Activated CD4-positive, alpha-beta T cell treated with anti-CD3 and anti-CD28 coated beads, Interleukin-2, amount 50 U/mL, for 16 hours (primary cell): Measurements from ENCODE around the gene EDEM1.
"Not testable (repeated sequence)": the region's sequence is repeated elsewhere in the genome, so short reads cannot be mapped to it uniquely, and the experiment has no call there.

Experiments
- DNase-seq: peaks from one replicate; pipeline ENCODE4 v3.0.0-alpha.2; 2020

Gene EDEM1

DNA sequence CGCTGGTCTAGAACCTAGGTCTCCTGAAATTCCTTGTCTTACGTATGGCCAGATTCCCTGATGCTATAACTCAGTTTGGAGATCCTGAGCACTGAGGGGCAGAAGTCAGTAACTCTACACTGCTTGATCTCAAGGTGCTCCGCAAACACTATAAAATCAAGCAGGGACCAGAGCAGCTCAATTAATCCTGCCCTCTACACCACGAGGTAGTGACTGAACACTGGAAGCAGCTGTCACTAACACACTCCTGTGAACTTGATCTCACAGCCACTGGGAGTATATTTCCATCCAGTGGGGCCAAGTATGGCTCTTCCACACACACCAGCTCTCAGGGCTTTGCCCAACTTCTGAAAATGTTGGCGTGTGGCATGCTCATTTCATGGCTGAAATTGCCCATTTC lies 51.0 kb downstream of the EDEM1 start:
- DNase-seq: no peak

DNA sequence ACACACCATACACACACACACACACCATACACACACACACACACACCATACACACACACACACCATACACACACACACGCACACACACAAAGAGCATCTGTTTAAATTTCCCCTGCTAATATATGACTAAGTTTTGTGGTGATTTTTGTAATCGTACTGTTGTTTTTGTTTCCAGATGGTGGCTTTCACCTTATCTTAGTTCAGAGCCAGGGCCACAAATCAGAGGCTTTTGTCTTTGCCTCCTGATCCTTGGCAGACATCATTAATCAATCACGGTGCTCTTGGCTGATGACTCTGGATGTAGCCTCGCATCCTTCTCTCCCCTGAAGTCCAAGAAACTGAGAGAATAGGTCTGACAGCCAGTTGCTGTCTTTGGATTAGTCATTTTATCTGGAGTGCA lies 52.1 kb downstream of the EDEM1 start:
- no peak for DNase-seq

DNA sequence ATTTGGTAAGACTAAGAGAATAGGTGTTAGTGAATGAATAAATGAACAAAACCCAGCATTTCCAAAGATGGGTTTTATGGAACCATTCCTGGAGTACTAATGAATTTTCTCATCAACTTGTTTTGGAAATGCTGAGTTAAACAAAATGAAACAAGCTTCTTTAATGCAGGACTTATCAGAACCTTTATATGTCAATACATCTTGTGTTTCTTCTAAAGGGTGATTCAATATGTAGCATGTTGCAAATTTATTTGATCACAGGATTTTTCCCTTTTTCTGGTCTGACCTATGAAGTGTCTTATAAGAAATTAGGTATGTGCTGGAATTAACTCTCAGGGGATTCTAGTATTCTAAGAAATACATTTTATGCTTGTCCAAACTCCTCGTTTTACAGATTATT lies 53.2 kb downstream of the EDEM1 start:
- DNase-seq: no peak

DNA sequence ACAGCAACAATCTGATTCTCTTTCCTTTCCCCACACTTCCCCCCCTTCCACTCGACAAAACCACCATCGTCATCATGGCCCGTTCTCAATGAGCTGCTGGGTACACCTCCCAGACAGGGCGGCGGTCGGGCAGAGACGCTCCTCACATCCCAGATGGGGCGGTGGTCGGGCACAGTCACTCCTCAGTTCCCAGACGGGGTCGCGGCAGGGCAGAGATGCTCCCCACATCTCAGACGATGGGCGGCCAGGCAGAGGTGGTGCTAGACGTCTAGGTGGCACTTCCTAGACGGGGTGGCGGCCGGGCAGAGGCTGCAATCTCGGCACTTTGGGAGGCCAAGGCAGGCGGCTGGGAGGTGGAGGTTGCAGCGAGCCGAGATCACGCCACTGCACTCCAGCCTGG lies 55.3 kb downstream of the EDEM1 start:
- DNase-seq: not testable (repeated sequence)

DNA sequence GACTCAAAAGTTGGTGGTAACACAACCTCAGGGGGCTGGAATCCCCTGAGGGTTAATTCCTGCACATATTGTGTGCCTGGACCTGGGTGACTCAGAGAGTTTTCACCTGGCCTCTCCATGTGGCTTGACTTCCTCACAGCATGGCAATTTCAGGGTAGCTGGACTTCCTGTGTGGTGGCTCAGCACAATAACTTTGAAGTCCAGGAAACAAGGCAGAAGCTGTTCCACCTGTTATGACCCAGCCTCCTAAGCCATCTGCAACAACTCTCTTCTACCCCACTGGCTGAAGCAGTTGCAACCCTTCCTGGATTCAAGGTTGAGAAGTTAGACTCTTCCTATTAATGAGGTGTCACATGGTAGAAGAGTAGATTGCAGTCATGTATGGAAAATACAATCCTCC lies 58.4 kb downstream of the EDEM1 start:
- DNase-seq: no peak

DNA sequence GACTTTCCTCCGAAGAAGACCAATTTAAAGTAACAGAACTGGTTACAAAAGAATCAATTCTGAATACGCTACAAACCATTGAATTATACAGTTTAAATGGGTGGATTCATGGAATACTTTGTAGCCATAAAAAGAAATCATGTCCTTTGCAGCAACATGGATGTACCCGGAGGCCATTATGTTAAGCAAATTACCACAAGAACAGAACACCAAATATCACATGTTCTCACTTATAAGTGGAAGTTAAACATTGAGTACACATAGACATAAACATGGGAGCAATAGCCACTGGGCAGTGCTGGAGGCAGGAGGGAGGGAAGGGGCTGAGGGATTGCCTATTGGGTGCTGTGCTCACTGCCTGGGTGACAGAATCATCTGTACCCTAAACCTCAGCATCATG lies 61.3 kb downstream of the EDEM1 start:
- no peak for DNase-seq

DNA sequence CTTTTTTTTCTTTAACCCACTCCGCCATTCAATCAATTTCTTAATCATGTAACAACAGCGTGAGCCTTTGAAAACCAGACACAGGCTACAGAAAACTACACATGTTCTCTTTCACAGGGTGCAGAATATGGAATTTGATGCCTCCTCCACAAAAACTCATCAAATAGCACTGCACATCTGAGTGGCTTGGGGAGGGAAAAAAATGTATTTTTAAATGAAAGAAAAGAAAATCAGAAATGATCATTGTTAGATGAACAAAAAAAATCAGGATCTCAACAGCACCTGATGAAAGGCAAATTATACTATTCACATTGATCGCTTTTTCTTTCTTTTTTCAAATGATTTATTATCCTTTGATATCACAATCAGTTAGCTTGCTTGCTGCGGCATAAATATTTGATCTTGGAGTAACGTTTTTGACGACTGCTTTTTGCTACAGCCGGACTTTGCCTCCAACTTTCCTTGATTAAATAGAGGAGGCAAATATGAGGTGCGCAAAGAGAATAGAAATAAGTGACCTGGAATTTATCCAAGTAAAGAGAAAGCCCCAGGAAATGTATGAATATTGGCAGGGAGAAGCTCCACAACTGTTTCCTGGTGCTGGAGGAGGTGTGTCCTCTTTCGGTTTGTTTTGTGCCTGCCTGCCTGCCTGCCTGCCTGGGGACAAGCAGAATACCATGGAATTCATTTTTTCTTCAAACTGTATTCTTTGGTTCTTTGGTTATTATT lies 63.1 kb downstream of the EDEM1 start:
- DNase-seq: no peak

DNA sequence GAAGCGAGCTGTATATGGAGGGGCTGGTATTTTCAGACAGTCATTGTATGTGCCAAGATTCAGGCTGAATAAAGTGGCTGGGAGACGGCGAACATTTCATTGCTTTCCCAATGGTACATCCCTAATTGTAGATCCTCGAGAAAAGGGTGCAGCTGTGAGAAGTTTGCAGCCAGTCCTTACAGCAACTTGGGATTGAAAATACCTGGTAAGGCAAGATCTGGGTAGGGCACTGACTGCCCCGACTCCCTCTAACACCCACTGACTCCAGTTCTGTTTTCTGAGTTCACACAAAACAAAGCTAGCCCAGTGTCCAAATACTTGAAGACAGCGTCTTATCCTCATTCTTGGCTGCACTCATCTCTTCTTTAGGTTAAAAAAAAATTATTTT lies 63.7 kb downstream of the EDEM1 start:
- no peak for DNase-seq

DNA sequence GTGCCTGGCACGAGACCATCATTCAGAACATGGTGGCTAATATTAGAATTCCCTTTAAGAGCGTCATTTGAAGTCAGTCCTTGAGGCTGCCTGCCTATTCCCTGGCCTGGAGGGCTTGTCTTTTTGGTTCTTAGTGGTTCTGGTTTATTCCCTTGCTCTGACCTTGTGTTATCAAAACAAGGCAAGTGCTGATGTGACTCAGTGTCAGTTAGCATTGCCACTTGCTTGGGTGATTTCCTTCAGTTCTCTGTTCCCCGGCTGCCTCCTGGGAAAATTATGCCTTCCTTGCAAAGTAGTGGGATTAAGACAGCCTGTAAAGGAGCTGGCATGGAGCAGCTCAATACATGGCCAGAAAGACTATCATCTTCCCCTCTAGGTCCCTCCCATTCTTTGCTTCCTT lies 64.6 kb downstream of the EDEM1 start:
- no peak for DNase-seq

DNA sequence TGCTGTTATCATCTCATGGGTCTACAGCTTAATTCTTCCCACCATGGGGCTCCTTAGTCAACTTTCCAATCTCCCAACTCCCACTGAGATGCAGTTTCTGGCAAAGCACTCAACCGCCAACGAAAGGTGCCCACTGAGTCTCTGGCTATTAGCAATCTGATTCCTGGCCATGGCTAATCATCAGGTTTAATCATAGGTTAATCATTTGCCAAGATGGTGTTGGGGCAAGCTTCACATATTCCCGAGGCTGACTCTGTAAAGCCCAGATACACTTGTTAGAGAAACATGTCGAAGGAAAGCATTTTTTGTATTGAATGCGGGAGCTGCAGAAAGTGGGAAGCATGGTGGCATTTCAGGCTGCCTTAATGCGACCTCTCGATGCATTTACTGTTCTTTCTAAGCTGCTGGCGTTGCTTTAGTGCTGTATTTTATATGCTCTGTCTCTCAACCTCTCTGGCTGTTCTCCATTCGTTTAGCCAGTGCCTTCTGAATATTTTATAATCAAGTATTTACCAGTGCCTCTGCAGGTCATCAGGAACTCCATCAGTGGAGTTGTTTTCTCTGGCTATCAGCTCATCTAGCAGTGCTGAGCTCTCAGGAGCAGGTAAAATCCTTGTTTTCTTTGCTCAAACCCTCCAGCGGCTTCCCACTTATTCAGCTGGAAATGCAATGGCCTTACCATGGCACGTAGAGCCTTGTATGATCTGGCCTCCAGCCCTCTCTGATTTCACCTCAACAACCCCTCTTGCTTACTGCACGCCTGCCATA lies 67.0 kb downstream of the EDEM1 start:
- DNase-seq: no peak

DNA sequence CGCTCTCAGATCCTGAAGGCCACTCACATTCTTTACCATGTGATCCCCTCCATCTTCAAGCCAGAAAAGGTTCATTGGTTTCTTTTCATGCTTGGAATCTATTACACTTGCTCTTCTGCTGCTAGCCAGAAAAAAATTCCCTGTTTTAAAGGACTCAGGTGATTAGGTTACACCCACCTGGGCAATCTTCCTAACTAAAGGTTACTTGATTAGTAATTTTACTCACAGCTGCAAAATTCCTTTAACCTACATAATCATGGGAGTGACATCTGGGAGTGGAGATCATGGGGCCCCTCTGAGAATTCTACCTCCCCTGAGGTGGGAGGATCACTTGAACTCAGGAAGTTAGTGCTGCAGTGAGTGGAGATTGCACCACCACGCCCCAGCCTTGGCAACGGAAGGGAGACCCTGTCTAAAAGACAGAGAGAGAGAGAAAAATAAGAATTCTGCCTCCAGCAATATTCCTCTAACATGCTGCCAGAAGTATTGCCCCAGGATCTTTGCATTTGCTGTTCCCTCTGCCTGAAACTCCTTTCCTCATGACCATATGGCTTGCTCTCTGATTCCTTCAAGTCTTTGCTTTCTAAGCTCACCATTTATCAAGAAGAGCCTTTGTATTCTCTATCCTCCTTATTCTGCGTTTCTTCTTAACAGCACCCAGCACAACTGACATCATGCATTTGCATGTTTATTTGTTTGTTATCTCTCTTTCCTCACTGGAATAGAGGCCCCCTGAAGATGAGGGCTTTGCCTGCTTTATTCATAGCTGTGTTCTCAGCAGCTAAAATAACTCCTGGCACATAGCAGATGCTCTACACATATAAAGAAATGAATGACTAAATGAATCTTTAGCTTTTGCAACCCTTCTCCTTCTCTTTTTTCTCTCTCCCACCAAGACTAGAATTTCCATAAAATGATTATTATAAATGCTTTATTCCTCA lies 68.2 kb downstream of the EDEM1 start:
- DNase-seq: no peak

DNA sequence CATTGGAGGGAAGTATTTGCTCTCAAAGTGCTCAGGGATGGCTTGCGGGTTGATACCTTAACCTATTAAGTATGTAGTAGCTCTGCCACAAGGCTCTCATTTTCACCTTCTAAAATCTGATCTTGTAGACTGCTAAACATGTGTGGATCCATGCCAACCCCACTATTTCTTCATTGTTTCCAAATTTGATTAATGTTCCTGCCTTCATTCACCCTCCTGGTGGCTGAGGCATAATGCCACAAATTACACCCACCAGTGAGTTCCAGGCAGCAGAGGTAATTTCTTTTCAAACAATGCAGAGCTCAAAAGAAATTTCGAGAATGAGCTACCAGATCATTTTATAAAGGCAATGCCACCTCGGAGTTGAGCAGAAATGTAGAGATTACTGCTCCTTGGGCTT lies 71.0 kb downstream of the EDEM1 start:
- DNase-seq: no peak

DNA sequence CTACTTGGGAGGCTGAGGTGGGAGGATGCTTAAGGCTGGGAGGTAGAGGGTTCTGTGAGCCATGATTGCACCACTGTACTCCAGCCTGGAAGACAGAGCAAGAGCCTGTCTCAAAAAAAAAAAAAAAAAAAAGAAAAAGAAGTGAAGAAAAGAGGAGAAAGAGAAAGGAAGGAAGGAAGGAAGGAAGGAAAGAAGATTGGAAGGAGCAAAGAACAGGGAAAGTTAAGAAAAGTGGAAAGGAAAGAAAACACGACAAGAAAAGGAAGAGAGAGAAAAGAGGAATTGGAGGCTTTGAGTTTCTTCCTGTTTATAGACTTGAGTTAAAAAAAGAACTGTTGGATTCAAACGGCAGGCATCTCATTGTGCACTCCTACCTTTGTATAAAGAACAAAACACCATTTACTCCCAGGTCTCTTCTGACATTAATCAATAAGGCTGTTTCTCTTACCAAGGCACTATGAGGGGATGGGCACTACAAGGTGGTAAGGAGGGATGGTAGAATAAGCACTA lies 73.5 kb downstream of the EDEM1 start:
- DNase-seq: no peak

DNA sequence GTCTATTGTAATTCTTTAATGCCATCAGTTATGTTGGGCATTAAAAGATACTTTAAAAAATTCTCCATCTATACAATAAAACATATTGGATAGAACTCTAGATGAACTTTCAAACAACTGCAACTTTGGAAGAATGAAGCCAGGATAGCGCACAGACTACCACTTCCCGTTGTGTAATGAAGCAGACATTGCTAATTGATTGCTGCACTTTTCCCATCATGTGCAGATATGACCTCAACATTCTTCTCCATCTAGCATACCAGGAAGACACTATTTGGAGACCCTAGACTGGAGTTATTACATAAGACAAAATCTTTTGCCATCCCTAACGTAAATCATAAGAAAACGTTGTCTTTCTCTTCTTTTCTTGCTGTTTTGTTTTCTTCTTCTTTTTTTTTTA lies 75.0 kb downstream of the EDEM1 start:
- DNase-seq: no peak

DNA sequence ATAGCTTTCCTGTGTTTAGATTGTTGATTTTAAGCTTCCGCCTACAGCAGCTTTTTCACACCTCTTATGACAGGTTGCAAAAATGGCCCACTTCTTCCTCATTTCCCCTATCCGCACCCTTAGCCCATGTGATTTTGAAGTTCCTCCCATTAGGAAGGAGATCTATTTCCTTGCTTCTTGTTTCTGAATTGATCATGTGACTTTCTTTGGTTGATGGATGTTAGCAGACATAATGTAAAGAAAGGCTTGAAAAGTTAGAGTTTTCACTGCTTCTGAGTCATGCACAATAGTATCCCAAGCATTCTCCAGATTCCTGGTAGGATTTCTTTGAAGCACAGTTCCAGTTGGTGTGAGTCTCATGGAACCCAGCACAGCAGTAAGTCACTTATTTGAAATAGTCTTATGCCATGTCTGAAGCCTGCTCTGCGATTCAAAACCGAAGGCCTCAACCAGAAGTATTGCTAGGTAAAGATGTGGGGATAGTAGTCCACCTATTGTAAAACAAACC lies 76.6 kb downstream of the EDEM1 start:
- no peak for DNase-seq

DNA sequence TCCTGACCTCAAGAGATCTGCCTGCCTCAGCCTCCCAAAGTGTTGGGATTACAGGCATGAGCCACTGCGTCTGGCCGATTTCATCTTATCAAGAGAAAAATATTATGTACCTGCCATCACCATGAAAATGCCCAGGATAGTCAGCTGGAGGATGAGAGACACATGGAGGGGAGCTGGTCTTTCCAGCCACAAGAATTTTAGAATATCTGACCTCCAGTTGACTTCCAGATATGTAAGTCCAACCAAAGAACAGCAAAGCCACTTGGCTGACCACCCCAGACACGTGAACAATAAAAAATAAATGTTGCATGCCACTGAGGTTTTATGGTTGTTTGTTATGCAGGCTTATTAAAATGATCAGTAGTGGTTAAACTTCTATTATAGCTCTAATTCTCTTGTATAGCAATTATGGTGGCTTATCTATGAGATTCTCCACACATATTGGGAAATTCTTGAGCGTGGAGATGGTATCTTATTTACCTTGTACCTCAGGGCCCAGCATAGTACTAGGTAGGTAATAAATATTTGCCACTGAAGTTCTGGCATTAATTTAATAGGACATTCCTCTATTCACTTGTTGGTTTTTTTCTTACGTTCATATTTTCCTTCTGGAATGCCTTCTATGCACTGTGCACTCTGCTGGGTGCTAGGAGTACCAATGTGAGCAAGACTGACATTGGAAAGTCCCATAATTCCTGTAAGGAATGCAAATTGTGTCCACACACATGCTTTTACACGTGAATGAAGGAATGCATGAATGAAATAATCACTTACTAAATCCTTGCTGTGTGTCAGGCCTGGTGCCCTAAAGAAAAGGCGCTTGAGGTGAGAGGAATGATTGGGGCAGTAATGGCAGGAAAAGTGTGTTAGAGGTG lies 77.6 kb downstream of the EDEM1 start:
- no peak for DNase-seq

DNA sequence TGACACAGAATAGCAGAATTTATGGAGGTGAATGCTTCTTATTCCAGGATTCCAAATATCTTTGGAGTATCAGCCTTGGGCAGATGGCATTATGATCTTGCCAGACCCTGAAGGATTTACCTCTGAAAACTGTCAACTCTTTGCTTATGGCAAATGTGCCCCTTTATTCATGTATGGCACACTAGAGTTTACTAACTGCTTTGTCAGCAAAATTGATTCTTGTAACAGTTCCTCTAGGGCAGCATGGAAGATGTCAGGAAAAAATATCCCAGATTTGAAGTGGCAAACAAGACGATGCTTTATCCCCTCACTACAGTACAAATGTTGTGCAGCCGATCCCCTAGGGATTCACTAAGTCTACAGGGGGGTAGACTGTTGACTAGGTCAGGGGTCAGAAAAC lies 79.7 kb downstream of the EDEM1 start:
- DNase-seq: no peak

DNA sequence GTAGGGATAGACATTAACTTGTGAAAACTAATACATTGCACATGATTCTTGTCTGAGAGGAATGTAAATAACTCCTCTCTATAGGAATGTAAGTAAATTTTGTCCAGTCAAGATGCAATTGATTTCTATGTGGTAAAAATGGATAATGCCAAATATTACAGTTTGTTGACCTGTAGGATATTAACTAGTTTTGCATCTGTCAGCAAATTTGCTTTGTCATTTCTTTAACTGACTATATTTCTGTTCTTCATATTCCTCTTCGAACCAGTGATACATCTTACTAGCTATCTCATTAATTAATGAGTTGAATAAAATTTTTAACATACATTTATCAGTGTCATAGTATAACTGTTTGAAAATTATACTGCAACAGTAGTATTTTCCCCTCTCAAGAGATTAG lies 80.4 kb downstream of the EDEM1 start:
- DNase-seq: no peak
